Natural killer cell (primary cell): ENCODE results near the gene MED16. TPM values are rescaled to one million over a fixed set of nuclear protein-coding genes. Genes with fewer than 3 reads are reported as not detected.

Experiments used
- ATAC-seq, 3 donors: fragments of 150-1000 bp in 2 of 3; fragments of 200-7000 bp in 1 of 3; cut with Tn5 transposase; 1 replicate in 1 of 3; 2 replicates in 2 of 3; pipeline ENCODE4 v1.10.0; 2021; ENCODE audit warnings: mild to moderate bottlenecking in 2 of 3, moderate library complexity in 2 of 3
- DNase-seq, 2 donors: peaks; one replicate each; pipeline versions ENCODE4 v3.0.0 to v3.0.0-alpha.2; 2013 to 2021; ENCODE audit warnings: mixed read lengths in 1 of 2
- H3K27ac ChIP-seq: one replicate; pipeline ENCODE4 v1.5.1; 2013; ENCODE audit warnings: mild to moderate bottlenecking, low read length
- H3K27me3 ChIP-seq: one replicate; pipeline ENCODE4 v1.6.1; 2013; ENCODE audit warnings: low read length; ENCODE audit not compliant: control insufficient read depth, insufficient read depth
- H3K36me3 ChIP-seq: one replicate; pipeline ENCODE4 v1.6.1; 2013; ENCODE audit warnings: low read length; ENCODE audit not compliant: control insufficient read depth, insufficient read depth
- H3K4me1 ChIP-seq: one replicate; pipeline ENCODE4 v1.6.1; 2013; ENCODE audit warnings: low read length; ENCODE audit not compliant: control insufficient read depth, insufficient read depth
- H3K4me3 ChIP-seq: one replicate; pipeline ENCODE4 v1.5.1; 2013; ENCODE audit warnings: low read length
- H3K9me3 ChIP-seq: one replicate; pipeline ENCODE4 v1.6.1; 2013; ENCODE audit warnings: low read length; ENCODE audit not compliant: control insufficient read depth, insufficient read depth
- H3K27ac Mint-ChIP-seq, 2 donors: one replicate each; pipeline ENCODE4 v1.8.0; 2022; ENCODE audit warnings: mild to moderate bottlenecking in 2 of 2, mixed read lengths in 2 of 2, moderate library complexity in 1 of 2
- H3K27me3 Mint-ChIP-seq, 2 donors: one replicate each; pipeline ENCODE4 v1.8.0; 2022; ENCODE audit warnings: low read depth in 2 of 2, mixed read lengths in 2 of 2
- H3K36me3 Mint-ChIP-seq: one replicate; pipeline ENCODE4 v1.8.0; 2022; ENCODE audit warnings: mixed read lengths
- H3K4me1 Mint-ChIP-seq, 2 donors: one replicate each; pipeline ENCODE4 v1.8.0; 2022; ENCODE audit warnings: mixed read lengths in 2 of 2
- H3K4me3 Mint-ChIP-seq: one replicate; pipeline ENCODE4 v1.8.0; 2022; ENCODE audit warnings: mild to moderate bottlenecking, moderate library complexity, mixed read lengths
- H3K9me3 Mint-ChIP-seq, 2 donors: one replicate each; pipeline ENCODE4 v1.8.0; 2022; ENCODE audit warnings: mixed read lengths in 2 of 2
- WGBS: methylation state at CpG from one replicate; pipeline ENCODE4 v1.1.7; 2013; ENCODE audit warnings: missing lambda C conversion rate; ENCODE audit not compliant: insufficient coverage; 5-methylcytosine and 5-hydroxymethylcytosine counted together
- intact Hi-C: fragments of 100-400 bp; cut with micrococcal nuclease; formaldehyde crosslinking; loops from one replicate; pipeline ENCODE4 v1.14.2; 2022
- total RNA-seq, 4 donors: library from RNA; stranded (reverse); fragments of 120-200 nt in 1 of 4; gene quantifications; one replicate each; pipeline versions ENCODE4 v1.2.3 to v1.2.4, GENCODE V29; 2013 to 2022
- TF ChIP-seq, protein P1 (sequence below): fragments of 200-600 bp; IDR thresholded peaks from one replicate; pipeline ENCODE4 v1.8.0; 2022; ENCODE audit warnings: antibody characterized with exemption

The MED16 gene
- total RNA-seq, 3 donors from 2014 or later (not counting 1 experiment from before 2014, with no cell fraction given) = 44.2 to 50.1 (median 44.7) TPM

DNA sequence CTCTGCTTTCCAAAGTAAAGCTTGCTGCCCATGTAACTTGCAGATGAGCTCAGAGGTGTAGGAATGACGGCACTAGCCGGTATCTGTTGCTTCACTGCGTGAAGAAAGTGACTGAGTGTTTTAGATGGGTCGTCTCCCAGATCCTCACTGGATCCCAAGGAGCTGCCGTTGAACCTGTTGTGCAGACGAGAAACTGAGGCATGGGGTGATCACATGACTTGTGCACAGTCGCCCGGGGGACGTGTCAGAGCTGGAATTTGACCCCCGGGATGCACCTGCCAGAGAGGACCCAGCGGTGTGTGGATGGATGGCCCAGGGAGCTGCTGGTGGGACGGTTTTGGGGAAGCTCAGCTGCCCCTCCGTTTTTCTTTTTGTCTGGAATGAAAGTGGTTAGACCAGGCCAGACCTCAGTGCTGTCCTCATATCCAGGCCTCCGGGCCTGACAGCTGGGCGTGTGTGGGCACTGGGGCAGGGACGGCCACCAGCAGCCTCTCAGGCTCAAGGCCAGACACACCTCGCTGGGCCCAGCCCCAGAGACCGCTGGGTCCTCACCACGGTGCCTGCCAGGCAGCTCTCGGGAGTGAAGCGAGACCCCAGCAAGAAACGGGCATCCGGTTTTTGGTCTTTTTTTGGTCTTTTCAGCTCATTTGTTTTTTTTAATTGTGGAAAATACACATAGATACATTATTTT is 45.4 kb upstream of the MED16 start:
- intact Hi-C loops = no loop called here
- H3K4me3 ChIP-seq = no peak overlapping the region
- no peak overlapping the region for H3K27ac ChIP-seq
- no peaks in the 10 kb centered on the region for H3K27me3 ChIP-seq
- ATAC-seq (no peak), DNase-seq (no peak)
- TF ChIP-seq, protein P1, sequence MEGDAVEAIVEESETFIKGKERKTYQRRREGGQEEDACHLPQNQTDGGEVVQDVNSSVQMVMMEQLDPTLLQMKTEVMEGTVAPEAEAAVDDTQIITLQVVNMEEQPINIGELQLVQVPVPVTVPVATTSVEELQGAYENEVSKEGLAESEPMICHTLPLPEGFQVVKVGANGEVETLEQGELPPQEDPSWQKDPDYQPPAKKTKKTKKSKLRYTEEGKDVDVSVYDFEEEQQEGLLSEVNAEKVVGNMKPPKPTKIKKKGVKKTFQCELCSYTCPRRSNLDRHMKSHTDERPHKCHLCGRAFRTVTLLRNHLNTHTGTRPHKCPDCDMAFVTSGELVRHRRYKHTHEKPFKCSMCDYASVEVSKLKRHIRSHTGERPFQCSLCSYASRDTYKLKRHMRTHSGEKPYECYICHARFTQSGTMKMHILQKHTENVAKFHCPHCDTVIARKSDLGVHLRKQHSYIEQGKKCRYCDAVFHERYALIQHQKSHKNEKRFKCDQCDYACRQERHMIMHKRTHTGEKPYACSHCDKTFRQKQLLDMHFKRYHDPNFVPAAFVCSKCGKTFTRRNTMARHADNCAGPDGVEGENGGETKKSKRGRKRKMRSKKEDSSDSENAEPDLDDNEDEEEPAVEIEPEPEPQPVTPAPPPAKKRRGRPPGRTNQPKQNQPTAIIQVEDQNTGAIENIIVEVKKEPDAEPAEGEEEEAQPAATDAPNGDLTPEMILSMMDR = no peak
- Mint-ChIP-seq H3K27me3 (peaks cover 0 to 3% of the 10 kb centered on the region in 2 donors), H3K4me1 (peaks cover 23 to 38% of the 10 kb centered on the region in 2 donors), H3K36me3 (no peaks in the 10 kb centered on the region), H3K4me3 (peak overlapping the region; percentile 33), H3K9me3 (no peaks in the 10 kb centered on the region), H3K27ac (no peak overlapping the region)
- peaks cover 2% of the 10 kb centered on the region for H3K9me3 ChIP-seq
- WGBS = 89% methylated on average over 23 of the region's 23 CpGs
- H3K36me3 ChIP-seq = no peaks in the 10 kb centered on the region
- peaks cover 56% of the 10 kb centered on the region for H3K4me1 ChIP-seq

DNA sequence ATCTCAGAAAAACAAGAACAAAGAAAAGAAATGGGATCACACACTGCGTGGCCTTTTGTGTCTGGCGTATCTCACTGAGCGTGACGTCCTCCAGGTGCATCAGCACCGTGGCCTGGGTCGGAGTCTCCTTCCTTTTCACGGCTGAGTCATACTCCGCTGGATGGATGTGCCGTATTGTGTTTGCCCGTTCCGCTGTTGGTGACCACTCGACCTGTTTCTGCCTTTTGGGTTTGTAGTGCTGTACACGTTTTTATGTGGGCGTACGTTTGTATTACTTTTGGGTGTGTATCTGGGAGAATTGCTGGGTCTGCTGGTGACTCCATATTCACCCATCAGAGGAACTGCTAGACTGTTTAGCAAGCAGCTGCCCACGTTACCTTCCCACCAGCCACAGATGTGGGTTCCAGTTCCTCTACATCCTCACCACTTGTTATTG is 44.3 kb upstream of the MED16 start:
- Mint-ChIP-seq H3K9me3 (no peaks in the 10 kb centered on the region), H3K27me3 (peaks cover 0 to 3% of the 10 kb centered on the region in 2 donors), H3K27ac (peak overlapping the region in 1 of 2 donors; percentile 24), H3K4me1 (peaks cover 23 to 49% of the 10 kb centered on the region in 2 donors), H3K36me3 (no peaks in the 10 kb centered on the region), H3K4me3 (peak overlapping the region; percentile 33)
- intact Hi-C loops = no loop called here
- H3K36me3 ChIP-seq = no peaks in the 10 kb centered on the region
- TF ChIP-seq, protein P1 = no peak
- H3K9me3 ChIP-seq = peaks cover 2% of the 10 kb centered on the region
- ATAC-seq (peak in 1 of 3 donors; percentile 52), DNase-seq (peak in 1 of 2 donors; percentile 76)
- 68% methylated on average over 15 of the region's 16 CpGs for WGBS
- no peak overlapping the region for H3K27ac ChIP-seq
- H3K4me3 ChIP-seq = no peak overlapping the region
- no peaks in the 10 kb centered on the region for H3K27me3 ChIP-seq
- H3K4me1 ChIP-seq = peaks cover 67% of the 10 kb centered on the region

DNA sequence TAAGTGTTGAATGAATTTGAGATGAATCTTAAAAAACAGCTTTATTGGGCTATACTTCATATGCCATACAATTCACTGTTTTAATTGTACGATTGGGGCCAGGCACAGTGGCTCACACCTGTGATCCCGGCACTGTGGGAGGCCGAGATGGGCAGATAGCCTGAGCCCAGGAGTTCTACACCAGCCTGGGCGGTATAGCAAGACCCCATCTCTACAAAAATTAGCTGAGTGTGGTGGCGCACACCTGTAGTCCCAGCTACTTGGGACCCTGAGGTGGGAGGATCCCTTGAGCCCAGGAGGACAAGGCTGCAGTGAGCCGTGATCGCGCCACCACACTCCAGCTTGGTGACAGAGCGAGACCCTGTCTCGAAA is 43.2 kb upstream of the MED16 start:
- H3K4me3 ChIP-seq = no peak overlapping the region
- 96% methylated on average over 10 of the region's 10 CpGs for WGBS
- peaks cover 16 to 46% of the 10 kb centered on the region in 2 donors for H3K4me1 Mint-ChIP-seq
- H3K4me1 ChIP-seq = peaks cover 64% of the 10 kb centered on the region
- H3K36me3 ChIP-seq = no peaks in the 10 kb centered on the region
- H3K27ac ChIP-seq = no peak overlapping the region
- H3K27ac Mint-ChIP-seq = no peak overlapping the region
- no peaks in the 10 kb centered on the region for H3K27me3 ChIP-seq
- H3K4me3 Mint-ChIP-seq = no peak overlapping the region
- DNase-seq = no peak
- peaks cover 0 to 3% of the 10 kb centered on the region in 2 donors for H3K27me3 Mint-ChIP-seq
- no peaks in the 10 kb centered on the region for H3K36me3 Mint-ChIP-seq
- TF ChIP-seq, protein P1 = no peak
- ATAC-seq = no peak
- intact Hi-C loops = no loop called here
- no peaks in the 10 kb centered on the region for H3K9me3 Mint-ChIP-seq
- peaks cover 2% of the 10 kb centered on the region for H3K9me3 ChIP-seq
